B cell (primary cell): ENCODE data around the gene RELL2.

Experiments
- CTCF ChIP-seq: fragments of 200-600 bp; IDR thresholded peaks from one replicate; pipeline ENCODE4 v1.8.0; 2022; ENCODE audit warnings: antibody characterized with exemption, mild to moderate bottlenecking
- EZH2 ChIP-seq: IDR thresholded peaks from 2 replicates; pipeline ENCODE4 v1.6.1; 2012; ENCODE audit warnings: borderline replicate concordance, low read depth, mild to moderate bottlenecking, moderate library complexity, low read length; ENCODE audit not compliant: insufficient read depth, poor library complexity, severe bottlenecking

- TF ChIP-seq EZH2: no peak
- no peak for TF ChIP-seq CTCF
Measured at GRCh38 chr5:141596867-141597266, 39.9 kb upstream of the RELL2 start.
